GM19328 (cell line): Measurements from ENCODE around the gene AP1AR.
"Not testable (repeated sequence)": the region's sequence is repeated elsewhere in the genome, so short reads cannot be mapped to it uniquely, and the experiment has no call there.

Source experiments
- ATAC-seq: cut with Tn5 transposase; IDR thresholded peaks from one replicate; pipeline ENCODE4 v1.9.1; 2021; ENCODE audit warnings: mild to moderate bottlenecking, moderate library complexity; ENCODE audit not compliant: unreplicated experiment

Gene AP1AR

GRCh38 chr4:112309263-112309791, 77.7 kb downstream of the AP1AR start:
- not testable (repeated sequence) for ATAC-seq

- no peak for ATAC-seq
These were observed 79.9 kb downstream of the AP1AR start for GRCh38 chr4:112311516-112311915.

DNA sequence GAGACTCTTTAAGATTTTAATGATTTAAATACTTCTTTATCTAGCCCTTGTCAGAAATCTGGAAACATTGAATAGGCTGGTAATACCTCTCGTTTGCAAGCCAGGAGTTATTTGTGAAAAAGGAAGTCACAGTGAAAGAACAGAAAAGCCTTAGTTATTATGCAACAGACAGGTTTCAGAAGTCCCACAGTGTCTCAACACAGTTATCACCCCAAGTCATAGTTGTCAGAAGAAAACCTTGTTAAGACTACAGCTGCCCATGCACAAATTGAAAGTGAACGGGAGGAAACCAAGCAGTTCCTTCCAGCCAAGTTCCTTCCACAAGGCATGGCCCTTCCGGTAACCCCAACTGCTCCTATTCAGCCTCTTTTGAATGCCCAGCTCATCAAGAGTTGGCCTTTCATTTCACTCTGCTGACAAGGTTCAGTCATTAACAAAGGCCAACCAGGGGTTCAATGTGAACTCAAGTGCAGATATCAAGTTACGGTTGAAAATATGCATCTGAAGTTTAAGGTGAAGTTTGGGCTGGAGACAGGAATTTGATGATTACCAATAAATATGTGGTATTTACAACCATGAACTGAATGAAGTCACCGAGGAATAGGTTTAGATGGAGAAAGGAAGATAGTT, 81.1 kb downstream of the AP1AR start:
- peak; percentile 97 for ATAC-seq

- no peak for ATAC-seq
These were observed 83.9 kb downstream of the AP1AR start for GRCh38 chr4:112315446-112315845.

- no peak for ATAC-seq
These were observed 84.8 kb downstream of the AP1AR start for GRCh38 chr4:112316360-112316759.

DNA sequence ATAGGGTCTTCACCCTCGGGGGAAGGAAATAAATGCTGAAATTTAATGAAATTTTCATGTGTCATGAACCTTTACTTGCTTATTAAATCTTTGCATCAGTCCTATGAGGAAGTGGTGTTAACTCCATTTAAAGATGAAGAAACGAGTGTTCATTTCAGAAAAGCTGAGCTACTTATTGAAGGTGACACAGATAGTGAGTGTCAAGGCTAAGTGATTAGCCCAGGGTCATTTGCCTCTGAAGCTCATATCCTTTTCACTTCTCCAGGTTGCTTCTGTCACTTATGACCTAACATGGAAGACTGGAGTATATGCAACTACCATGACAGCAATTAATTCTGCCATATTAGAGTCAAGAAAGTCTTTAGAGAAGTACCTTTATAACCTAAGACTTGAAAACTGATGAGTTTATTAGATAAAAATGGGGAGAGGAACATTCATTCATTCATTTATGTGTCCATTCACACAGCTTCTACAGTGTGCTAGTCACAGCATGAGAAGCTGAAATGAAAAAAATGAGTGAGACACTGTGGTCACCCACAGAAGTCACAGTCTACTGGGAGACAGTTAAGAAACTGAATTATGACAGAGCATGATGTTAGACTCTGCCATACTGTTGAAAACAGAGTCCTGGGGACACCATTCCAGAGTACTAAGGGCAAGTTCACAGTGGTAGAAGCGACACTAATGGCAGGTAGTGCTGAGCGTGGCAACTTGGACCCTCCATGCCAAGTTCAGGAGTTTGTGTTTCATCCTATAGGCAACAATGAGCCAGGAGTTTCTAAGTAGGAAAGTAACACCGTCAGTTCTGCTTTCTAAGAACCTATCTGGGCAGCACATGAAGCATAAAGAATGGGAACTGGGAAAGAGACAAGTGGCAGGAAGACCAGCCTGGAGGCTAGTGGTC, 86.9 kb downstream of the AP1AR start:
- ATAC-seq = peak; percentile 98
